Kidney epithelial cell (primary cell): ENCODE results near the gene MTCL3.

ENCODE experiments used
- DNase-seq: peaks from one replicate; pipeline ENCODE4 v3.0.0-alpha.2; 2010; ENCODE audit warnings: low read depth
- H3K27me3 ChIP-seq: 2 replicates; pipeline ENCODE4 v1.6.0; 2011; ENCODE audit warnings: low read length; ENCODE audit not compliant: control insufficient read depth, insufficient read depth
- H3K36me3 ChIP-seq: 2 replicates; pipeline ENCODE4 v1.5.1; 2011; ENCODE audit warnings: low read length; ENCODE audit not compliant: control insufficient read depth, insufficient read depth
- H3K4me3 ChIP-seq: 2 replicates; pipeline ENCODE4 v1.5.1; 2011; ENCODE audit warnings: low read depth, mild to moderate bottlenecking, control low read depth, low read length
- CTCF ChIP-seq: IDR thresholded peaks from 2 replicates; pipeline ENCODE4 v1.5.1; 2011; ENCODE audit warnings: mild to moderate bottlenecking, moderate library complexity, low read length, control low read depth, inconsistent platforms; ENCODE audit not compliant: insufficient read depth, poor library complexity, severe bottlenecking

Gene MTCL3

DNA sequence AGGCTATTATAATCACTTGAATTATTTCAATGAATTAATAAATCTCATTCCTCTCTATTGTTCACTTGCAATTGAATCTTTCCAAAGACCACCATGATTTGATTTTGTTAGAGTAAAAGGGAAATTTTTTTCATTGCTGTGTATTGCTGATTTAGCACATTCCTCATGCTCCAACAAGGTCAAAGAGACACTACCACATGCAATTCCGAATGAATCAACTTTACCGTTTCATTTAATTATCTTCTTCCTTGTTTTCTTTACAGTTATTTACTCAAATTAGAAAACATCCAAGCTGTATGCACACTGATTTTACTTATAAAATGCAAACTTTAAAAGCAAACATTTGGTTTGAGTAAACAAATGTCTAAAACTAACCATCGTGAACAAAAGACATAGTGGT, 60.9 kb downstream of the MTCL3 start:
- Histone ChIP-seq H3K27me3 (no peaks in the 10 kb centered on the region), H3K4me3 (no peak overlapping the region), H3K36me3 (no peaks in the 10 kb centered on the region)
- no peak for DNase-seq
- TF ChIP-seq CTCF = no peak

GRCh38 chr6:127457456-127458064, 61.6 kb downstream of the MTCL3 start:
- no peak for TF ChIP-seq CTCF
- H3K27me3 ChIP-seq = no peaks in the 10 kb centered on the region
- no peaks in the 10 kb centered on the region for H3K36me3 ChIP-seq
- H3K4me3 ChIP-seq = no peak overlapping the region
- no peak for DNase-seq

GRCh38 chr6:127456465-127456864, 62.7 kb downstream of the MTCL3 start:
- Histone ChIP-seq H3K36me3 (no peaks in the 10 kb centered on the region), H3K27me3 (no peaks in the 10 kb centered on the region), H3K4me3 (no peak overlapping the region)
- no peak for TF ChIP-seq CTCF
- DNase-seq = no peak

DNA sequence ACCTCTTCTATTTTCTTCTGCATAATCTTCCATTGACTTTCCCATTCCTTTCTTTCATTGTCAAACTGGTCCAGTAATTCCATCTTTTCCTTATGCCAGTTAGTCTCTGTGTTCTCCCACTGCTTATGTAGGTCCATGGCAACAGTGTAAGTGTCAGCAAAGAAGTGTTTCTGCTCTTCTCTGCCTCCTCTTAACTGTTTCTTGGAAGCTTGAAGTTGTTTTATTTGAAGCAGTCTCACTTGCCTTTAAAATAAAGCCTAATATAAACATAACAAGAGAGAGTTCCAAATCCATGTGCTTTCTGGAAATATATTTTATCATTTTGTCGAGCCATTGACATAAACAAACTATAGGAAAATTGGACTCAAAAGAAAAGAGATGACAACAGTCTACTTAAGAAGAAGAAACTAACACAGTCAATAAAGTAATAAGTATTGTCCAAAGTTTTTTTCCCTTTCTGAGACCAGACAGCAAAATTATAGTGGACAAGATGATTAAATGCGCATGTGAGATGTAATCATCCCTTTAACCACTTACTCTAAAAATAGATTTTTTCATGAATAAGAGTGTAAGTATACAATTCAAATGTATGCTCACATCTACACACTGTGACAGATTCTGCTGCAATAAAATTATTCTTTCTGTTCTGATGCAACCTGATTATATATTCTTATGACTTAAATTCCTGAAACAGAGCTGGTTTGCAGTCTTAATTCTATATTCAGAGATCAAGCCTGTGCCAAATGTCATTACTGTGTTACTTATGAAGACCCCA, 65.1 kb downstream of the MTCL3 start:
- no peak for TF ChIP-seq CTCF
- DNase-seq = no peak
- H3K4me3 ChIP-seq = no peak overlapping the region

GRCh38 chr6:127452803-127453202, 66.3 kb downstream of the MTCL3 start:
- H3K36me3 ChIP-seq = no peaks in the 10 kb centered on the region
- DNase-seq = no peak
- TF ChIP-seq CTCF = no peak
- no peaks in the 10 kb centered on the region for H3K27me3 ChIP-seq
- no peak overlapping the region for H3K4me3 ChIP-seq

More for the DNA sequence above, 65.1 kb downstream of the MTCL3 start:
- Histone ChIP-seq H3K36me3 (no peaks in the 10 kb centered on the region), H3K27me3 (no peaks in the 10 kb centered on the region)

GRCh38 chr6:127451388-127451787, 67.7 kb downstream of the MTCL3 start:
- no peak for DNase-seq
- H3K36me3 ChIP-seq = peaks cover 1% of the 10 kb centered on the region
- no peak for TF ChIP-seq CTCF
- H3K27me3 ChIP-seq = no peaks in the 10 kb centered on the region
- H3K4me3 ChIP-seq = no peak overlapping the region
